ENCODE measurements around the gene BLM. TPM values are rescaled to one million over a fixed set of nuclear protein-coding genes. Genes with fewer than 3 reads are reported as not detected.

BLM gene
- total and polyA plus RNA-seq, 2 donors (not counting 1 experiment from before 2014, with no cell fraction given): 1.5 to 1.7 TPM

DNA sequence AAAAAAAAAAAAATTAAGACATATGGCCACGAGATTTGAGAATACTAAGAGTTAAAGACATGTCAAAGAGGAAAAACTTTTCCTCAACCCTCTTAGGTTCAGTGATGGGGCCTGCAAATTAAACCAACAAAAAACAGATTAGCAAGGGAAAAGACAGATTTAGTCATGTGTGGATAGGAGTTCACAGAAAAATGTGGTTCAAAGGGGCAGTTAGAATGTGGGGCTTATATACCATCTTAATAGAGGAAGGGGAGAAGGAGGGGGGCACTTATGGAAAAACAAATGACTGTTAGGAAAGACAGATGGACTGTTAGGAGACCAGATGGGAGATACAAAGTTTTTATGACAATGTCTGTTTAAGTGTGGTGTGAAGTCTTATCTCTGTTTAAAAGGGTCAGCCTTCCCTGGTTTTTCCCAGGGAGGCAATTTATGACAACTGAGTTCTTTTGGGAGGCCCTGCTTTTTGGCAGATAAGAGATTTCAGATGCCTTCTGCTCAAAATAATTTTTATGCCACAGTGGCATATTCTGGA, 82.6 kb downstream of the BLM start:
- Histone ChIP-seq H3K4me2 (ENCODE audit: extremely low read depth, insufficient read depth, low read length) (no peak overlapping the region), H3K36me3 (ENCODE audit: control insufficient read depth, insufficient read depth, low read length) (no peaks in the 10 kb centered on the region), H3K9me3 (ENCODE audit: control insufficient read depth, insufficient read depth, low read depth, low read length) (no peaks in the 10 kb centered on the region), H3K9ac (ENCODE audit: insufficient read depth, low read length) (no peak overlapping the region), H2AFZ (ENCODE audit: low read length) (no peak overlapping the region), H3K79me2 (ENCODE audit: control insufficient read depth, insufficient read depth, low read length) (no peaks in the 10 kb centered on the region), H3K27me3 (ENCODE audit: control insufficient read depth, insufficient read depth, low read length) (no peaks in the 10 kb centered on the region), H4K20me1 (ENCODE audit: control insufficient read depth, extremely low read depth, insufficient read depth, low read length) (no peaks in the 10 kb centered on the region), H3K4me3 (replicated peaks in 1 of 4; ENCODE audit: control extremely low read depth in 1 of 4, insufficient read depth in 1 of 4, low read depth in 3 of 4, low read length in 4 of 4) (no peak overlapping the region), H3K27ac (ENCODE audit: insufficient read depth, low read length) (no peak overlapping the region), H3K4me1 (ENCODE audit: control insufficient read depth, extremely low read depth, insufficient read depth, low read length) (no peaks in the 10 kb centered on the region)
- no peak for DNase-seq (ENCODE audit: low read depth in 2 of 2)
- TF ChIP-seq, protein P1, sequence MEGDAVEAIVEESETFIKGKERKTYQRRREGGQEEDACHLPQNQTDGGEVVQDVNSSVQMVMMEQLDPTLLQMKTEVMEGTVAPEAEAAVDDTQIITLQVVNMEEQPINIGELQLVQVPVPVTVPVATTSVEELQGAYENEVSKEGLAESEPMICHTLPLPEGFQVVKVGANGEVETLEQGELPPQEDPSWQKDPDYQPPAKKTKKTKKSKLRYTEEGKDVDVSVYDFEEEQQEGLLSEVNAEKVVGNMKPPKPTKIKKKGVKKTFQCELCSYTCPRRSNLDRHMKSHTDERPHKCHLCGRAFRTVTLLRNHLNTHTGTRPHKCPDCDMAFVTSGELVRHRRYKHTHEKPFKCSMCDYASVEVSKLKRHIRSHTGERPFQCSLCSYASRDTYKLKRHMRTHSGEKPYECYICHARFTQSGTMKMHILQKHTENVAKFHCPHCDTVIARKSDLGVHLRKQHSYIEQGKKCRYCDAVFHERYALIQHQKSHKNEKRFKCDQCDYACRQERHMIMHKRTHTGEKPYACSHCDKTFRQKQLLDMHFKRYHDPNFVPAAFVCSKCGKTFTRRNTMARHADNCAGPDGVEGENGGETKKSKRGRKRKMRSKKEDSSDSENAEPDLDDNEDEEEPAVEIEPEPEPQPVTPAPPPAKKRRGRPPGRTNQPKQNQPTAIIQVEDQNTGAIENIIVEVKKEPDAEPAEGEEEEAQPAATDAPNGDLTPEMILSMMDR (conservative IDR thresholded peaks at IDR 0.05 in 1 of 2, IDR thresholded peaks at IDR 0.05 in 1 of 2; ENCODE audit: low read depth in 1 of 2, low read length in 2 of 2): no peak
- no peak for TF ChIP-seq EZH2 (IDR thresholded peaks at IDR 0.05; ENCODE audit: low read length, missing control alignments)

DNA sequence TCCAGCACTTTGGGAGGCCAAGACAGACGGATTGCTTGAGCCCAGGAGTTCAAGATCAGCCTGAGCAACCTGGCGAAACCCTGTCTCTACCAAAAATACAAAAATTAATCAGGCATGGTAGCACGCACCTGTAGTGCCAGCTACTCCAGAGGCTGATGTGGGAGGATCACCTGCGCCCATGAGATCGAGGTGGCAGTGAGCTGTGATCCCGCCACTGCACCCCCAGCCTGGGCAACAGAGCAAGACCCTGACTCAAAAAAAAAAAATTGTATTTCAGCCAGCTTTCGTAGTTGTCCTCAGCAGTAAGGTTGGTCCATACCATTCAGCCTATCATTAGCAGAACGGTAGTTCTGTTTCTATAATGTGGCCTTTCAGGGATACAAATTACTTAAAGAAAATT, 84.7 kb downstream of the BLM start:
- Histone ChIP-seq H3K36me3 (ENCODE audit: control insufficient read depth, insufficient read depth, low read length) (no peaks in the 10 kb centered on the region), H3K4me2 (ENCODE audit: extremely low read depth, insufficient read depth, low read length) (no peak overlapping the region), H3K4me3 (replicated peaks in 1 of 4; ENCODE audit: control extremely low read depth in 1 of 4, insufficient read depth in 1 of 4, low read depth in 3 of 4, low read length in 4 of 4) (no peak overlapping the region), H3K9me3 (ENCODE audit: control insufficient read depth, insufficient read depth, low read depth, low read length) (no peaks in the 10 kb centered on the region), H3K79me2 (ENCODE audit: control insufficient read depth, insufficient read depth, low read length) (no peaks in the 10 kb centered on the region), H4K20me1 (ENCODE audit: control insufficient read depth, extremely low read depth, insufficient read depth, low read length) (no peaks in the 10 kb centered on the region), H3K9ac (ENCODE audit: insufficient read depth, low read length) (no peak overlapping the region), H3K27me3 (ENCODE audit: control insufficient read depth, insufficient read depth, low read length) (no peaks in the 10 kb centered on the region), H3K4me1 (ENCODE audit: control insufficient read depth, extremely low read depth, insufficient read depth, low read length) (no peaks in the 10 kb centered on the region), H2AFZ (ENCODE audit: low read length) (no peak overlapping the region), H3K27ac (ENCODE audit: insufficient read depth, low read length) (no peak overlapping the region)
- no peak for DNase-seq (ENCODE audit: low read depth in 2 of 2)
- TF ChIP-seq, protein P1 (conservative IDR thresholded peaks at IDR 0.05 in 1 of 2, IDR thresholded peaks at IDR 0.05 in 1 of 2; ENCODE audit: low read depth in 1 of 2, low read length in 2 of 2): no peak
- no peak for TF ChIP-seq EZH2 (IDR thresholded peaks at IDR 0.05; ENCODE audit: low read length, missing control alignments)

DNA sequence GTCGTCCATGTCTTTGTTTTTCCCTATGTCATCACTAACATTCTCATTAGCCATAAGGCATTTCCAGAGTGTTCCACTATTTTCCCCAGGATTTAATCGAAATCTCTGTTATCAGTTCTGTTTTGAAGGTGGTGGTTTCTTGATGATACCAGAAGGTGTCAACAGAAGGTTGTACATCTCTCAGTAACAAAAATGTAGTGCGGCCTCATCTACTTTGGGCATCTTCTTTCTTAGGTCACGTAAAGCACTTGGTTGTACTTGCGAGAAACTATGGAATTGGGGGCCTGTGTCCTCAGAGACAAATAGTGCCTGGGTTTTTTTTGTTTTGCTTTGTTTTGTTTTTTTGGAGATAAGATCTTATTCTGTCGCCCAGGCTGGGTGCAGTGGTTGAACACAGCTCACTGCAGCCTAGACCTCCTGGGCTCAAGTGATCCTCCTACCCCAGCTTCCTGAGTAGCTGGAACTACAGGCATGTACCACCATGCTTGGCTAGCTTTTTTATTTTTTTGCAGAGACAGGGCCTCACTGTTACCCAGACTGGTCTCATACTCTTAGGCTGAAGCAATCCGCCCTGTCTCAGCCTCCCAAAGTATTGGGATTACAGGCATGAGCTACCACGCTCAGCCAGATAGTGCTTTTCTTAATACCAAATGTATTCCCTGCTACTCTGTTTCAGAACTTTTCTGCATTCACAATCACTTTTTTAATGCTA, 90.1 kb downstream of the BLM start:
- Histone ChIP-seq H3K4me2 (ENCODE audit: extremely low read depth, insufficient read depth, low read length) (no peak overlapping the region), H3K27me3 (ENCODE audit: control insufficient read depth, insufficient read depth, low read length) (no peaks in the 10 kb centered on the region), H4K20me1 (ENCODE audit: control insufficient read depth, extremely low read depth, insufficient read depth, low read length) (no peaks in the 10 kb centered on the region), H3K27ac (ENCODE audit: insufficient read depth, low read length) (no peak overlapping the region), H3K4me3 (replicated peaks in 1 of 4; ENCODE audit: control extremely low read depth in 1 of 4, insufficient read depth in 1 of 4, low read depth in 3 of 4, low read length in 4 of 4) (no peak overlapping the region), H3K79me2 (ENCODE audit: control insufficient read depth, insufficient read depth, low read length) (no peaks in the 10 kb centered on the region), H3K9ac (ENCODE audit: insufficient read depth, low read length) (no peak overlapping the region), H3K9me3 (ENCODE audit: control insufficient read depth, insufficient read depth, low read depth, low read length) (no peaks in the 10 kb centered on the region), H3K4me1 (ENCODE audit: control insufficient read depth, extremely low read depth, insufficient read depth, low read length) (no peaks in the 10 kb centered on the region), H3K36me3 (ENCODE audit: control insufficient read depth, insufficient read depth, low read length) (no peaks in the 10 kb centered on the region), H2AFZ (ENCODE audit: low read length) (no peak overlapping the region)
- TF ChIP-seq, protein P1 (conservative IDR thresholded peaks at IDR 0.05 in 1 of 2, IDR thresholded peaks at IDR 0.05 in 1 of 2; ENCODE audit: low read depth in 1 of 2, low read length in 2 of 2): no peak
- no peak for TF ChIP-seq EZH2 (IDR thresholded peaks at IDR 0.05; ENCODE audit: low read length, missing control alignments)
- DNase-seq (ENCODE audit: low read depth in 2 of 2): no peak
